Mesenchymal stem cell (in vitro differentiated cells and primary cell): ENCODE results near the gene B3GAT2.

ENCODE experiments used
- DNase-seq: peaks from one replicate; pipeline ENCODE4 v3.0.0-alpha.2; 2013
- H2AFZ ChIP-seq: one replicate; pipeline ENCODE4 v1.6.1; 2013; ENCODE audit warnings: low read depth, mild to moderate bottlenecking, control low read depth, inconsistent platforms, low read length, moderate library complexity
- H2AK5ac ChIP-seq: 2 replicates; pipeline ENCODE4 v1.6.1; 2013; ENCODE audit warnings: low read length, moderate library complexity, mild to moderate bottlenecking, inconsistent platforms; ENCODE audit not compliant: severe bottlenecking
- H2BK120ac ChIP-seq: one replicate; pipeline ENCODE4 v1.6.1; 2013; ENCODE audit warnings: low read depth, mild to moderate bottlenecking, inconsistent platforms, low read length, moderate library complexity
- H2BK12ac ChIP-seq, 2 experiments: one replicate each; pipeline ENCODE4 v1.6.1; 2013; ENCODE audit warnings: inconsistent platforms in 2 of 2, low read length in 2 of 2, mild to moderate bottlenecking in 2 of 2, moderate library complexity in 2 of 2, control low read depth in 1 of 2
- H2BK15ac ChIP-seq: one replicate; pipeline ENCODE4 v1.6.1; 2013; ENCODE audit warnings: mild to moderate bottlenecking, low read depth, inconsistent platforms; ENCODE audit not compliant: poor library complexity, severe bottlenecking
- H2BK5ac ChIP-seq: 2 replicates; pipeline ENCODE4 v1.6.1; 2013; ENCODE audit warnings: low read depth, mild to moderate bottlenecking, low read length, control low read depth, inconsistent platforms; ENCODE audit not compliant: poor library complexity, severe bottlenecking
- H3K14ac ChIP-seq, 2 experiments: one replicate each; pipeline ENCODE4 v1.6.1; 2013; ENCODE audit warnings: inconsistent platforms in 2 of 2, low read length in 2 of 2, control low read depth in 1 of 2, mild to moderate bottlenecking in 1 of 2, moderate library complexity in 1 of 2
- H3K18ac ChIP-seq, 2 experiments: one replicate each; pipeline ENCODE4 v1.6.1; 2013; ENCODE audit warnings: inconsistent platforms in 2 of 2, low read length in 2 of 2, control low read depth in 1 of 2, low read depth in 1 of 2, mild to moderate bottlenecking in 1 of 2
- H3K23ac ChIP-seq, 2 experiments: one replicate each; pipeline ENCODE4 v1.6.1; 2013; ENCODE audit warnings: inconsistent platforms in 2 of 2, low read length in 2 of 2, mild to moderate bottlenecking in 2 of 2, moderate library complexity in 2 of 2, control low read depth in 1 of 2
- H3K27ac ChIP-seq: 2 replicates; pipeline ENCODE4 v1.5.1; 2013; ENCODE audit warnings: mild to moderate bottlenecking, moderate library complexity, low read length, control low read depth, inconsistent platforms; ENCODE audit not compliant: poor library complexity, severe bottlenecking
- H3K27me3 ChIP-seq, 2 experiments: 2 replicates each; pipeline versions ENCODE4 v1.6.1 to v1.7.0; 2013; ENCODE audit warnings: low read length in 2 of 2, mild to moderate bottlenecking in 2 of 2, moderate library complexity in 2 of 2, control low read depth in 1 of 2, inconsistent platforms in 1 of 2; ENCODE audit not compliant: control insufficient read depth in 1 of 2, insufficient read depth in 1 of 2
- H3K36me3 ChIP-seq, 2 experiments: 2 replicates each; pipeline versions ENCODE4 v1.6.1 to v1.7.0; 2013; ENCODE audit warnings: low read length in 2 of 2, control low read depth in 1 of 2, inconsistent platforms in 1 of 2, low read depth in 1 of 2, mild to moderate bottlenecking in 1 of 2; ENCODE audit not compliant: insufficient read depth in 2 of 2, control insufficient read depth in 1 of 2
- H3K4ac ChIP-seq, 2 experiments: one replicate each; pipeline ENCODE4 v1.6.1; 2013; ENCODE audit warnings: inconsistent platforms in 2 of 2, low read length in 2 of 2, mild to moderate bottlenecking in 2 of 2, moderate library complexity in 2 of 2, control low read depth in 1 of 2, low read depth in 1 of 2
- H3K4me1 ChIP-seq: 2 replicates; pipeline ENCODE4 v1.6.1; 2013; ENCODE audit warnings: low read depth, low read length, control low read depth; ENCODE audit not compliant: control insufficient read depth, insufficient read depth
- H3K4me2 ChIP-seq: 2 replicates; pipeline ENCODE4 v1.6.1; 2013; ENCODE audit warnings: low read length, mild to moderate bottlenecking, inconsistent platforms; ENCODE audit not compliant: poor library complexity, severe bottlenecking
- H3K4me3 ChIP-seq, 2 experiments: 2 replicates each; pipeline versions ENCODE4 v1.5.1 to v1.7.0; 2013; ENCODE audit warnings: low read length in 2 of 2, mild to moderate bottlenecking in 2 of 2, control low read depth in 1 of 2, low read depth in 1 of 2; ENCODE audit not compliant: insufficient read depth in 1 of 2
- H3K79me1 ChIP-seq: replicated peaks from 2 replicates; pipeline ENCODE4 v1.6.1; 2013; ENCODE audit warnings: mild to moderate bottlenecking, control low read depth, low read length, inconsistent platforms; ENCODE audit not compliant: poor library complexity, severe bottlenecking
- H3K9ac ChIP-seq: 2 replicates; pipeline ENCODE4 v1.7.0; 2013; ENCODE audit warnings: mild to moderate bottlenecking, low read length, moderate library complexity
- H3K9me3 ChIP-seq: 2 replicates; pipeline ENCODE4 v1.7.0; 2013; ENCODE audit warnings: mild to moderate bottlenecking, low read length; ENCODE audit not compliant: control insufficient read depth
- H4K8ac ChIP-seq: one replicate; pipeline ENCODE4 v1.6.1; 2013; ENCODE audit warnings: inconsistent platforms, mild to moderate bottlenecking, low read length, moderate library complexity
- H4K91ac ChIP-seq: one replicate; pipeline ENCODE4 v1.6.1; 2013; ENCODE audit warnings: mild to moderate bottlenecking, low read length, inconsistent platforms
- WGBS: methylation state at CpG from one replicate; pipeline ENCODE4 v1.1.7; 2013; ENCODE audit warnings: mixed read lengths; 5-methylcytosine and 5-hydroxymethylcytosine counted together

The B3GAT2 gene

DNA sequence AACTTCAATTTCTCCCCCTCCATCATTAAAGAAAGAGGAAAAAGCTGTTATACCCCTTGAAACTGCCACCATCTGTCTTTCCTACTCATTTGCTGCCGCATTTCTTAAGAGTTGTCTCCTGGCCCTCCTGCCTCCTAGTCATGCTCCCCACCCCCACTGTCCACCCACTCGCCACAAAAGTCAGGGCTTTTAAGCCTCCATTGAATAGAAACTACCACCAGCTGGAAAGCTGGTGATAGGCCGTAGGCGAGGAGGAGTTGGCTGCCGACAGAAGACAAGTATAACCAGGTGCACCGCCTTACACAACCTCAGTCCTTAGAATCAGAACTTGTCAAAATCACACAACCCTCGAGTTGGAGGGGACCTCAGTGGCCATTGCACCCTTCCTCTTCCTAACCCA, 67.6 kb downstream of the B3GAT2 start:
- H4K91ac ChIP-seq = no peak overlapping the region
- H3K4ac ChIP-seq = no peak overlapping the region
- no peak overlapping the region for H3K27ac ChIP-seq
- H3K9ac ChIP-seq = no peak overlapping the region
- H2BK12ac ChIP-seq = no peak overlapping the region
- no peak overlapping the region for H3K4me3 ChIP-seq
- H3K23ac ChIP-seq = no peak overlapping the region
- no peaks in the 10 kb centered on the region for H3K4me1 ChIP-seq
- H2AK5ac ChIP-seq = no peak overlapping the region
- no peak overlapping the region for H3K4me2 ChIP-seq
- no peak overlapping the region for H3K14ac ChIP-seq
- no peak overlapping the region for H2BK120ac ChIP-seq
- no peaks in the 10 kb centered on the region for H3K9me3 ChIP-seq
- H3K27me3 ChIP-seq = peaks cover 21 to 34% of the 10 kb centered on the region in 2 experiments
- no peaks in the 10 kb centered on the region for H3K79me1 ChIP-seq
- no peak overlapping the region for H4K8ac ChIP-seq
- H2BK15ac ChIP-seq = no peak overlapping the region
- H3K36me3 ChIP-seq = no peaks in the 10 kb centered on the region
- H2BK5ac ChIP-seq = no peak overlapping the region
- H3K18ac ChIP-seq = no peak overlapping the region
- DNase-seq = no peak
- no peak overlapping the region for H2AFZ ChIP-seq
- 87% methylated on average over 7 of the region's 7 CpGs for WGBS

DNA sequence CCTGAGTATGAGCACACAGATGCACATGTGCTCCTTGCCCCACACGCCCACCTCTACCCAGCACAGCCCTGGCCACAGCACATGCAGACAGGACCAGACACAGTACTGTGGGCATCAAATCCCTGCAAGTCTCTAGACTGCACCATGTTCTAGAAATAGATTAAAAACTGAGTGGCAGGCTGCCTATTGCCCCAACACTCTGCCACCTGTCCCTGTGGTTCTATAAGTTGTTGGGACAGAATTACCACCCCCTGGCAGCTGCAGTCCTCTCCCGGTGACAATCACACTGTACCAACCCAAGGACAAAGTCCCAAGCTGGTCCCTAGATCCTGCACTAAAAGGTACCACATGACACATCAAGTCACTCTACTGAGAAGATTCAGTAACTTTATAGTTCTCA, 70.2 kb downstream of the B3GAT2 start:
- H2AFZ ChIP-seq = no peak overlapping the region
- H3K79me1 ChIP-seq = no peaks in the 10 kb centered on the region
- H2AK5ac ChIP-seq = no peak overlapping the region
- H3K9ac ChIP-seq = no peak overlapping the region
- H3K36me3 ChIP-seq = no peaks in the 10 kb centered on the region
- no peak for DNase-seq
- no peak overlapping the region for H4K8ac ChIP-seq
- H3K4me2 ChIP-seq = no peak overlapping the region
- no peaks in the 10 kb centered on the region for H3K4me1 ChIP-seq
- no peak overlapping the region for H2BK15ac ChIP-seq
- H2BK5ac ChIP-seq = no peak overlapping the region
- H3K9me3 ChIP-seq = no peaks in the 10 kb centered on the region
- no peak overlapping the region for H3K18ac ChIP-seq
- WGBS = 95% methylated on average over 2 of the region's 2 CpGs
- H3K27me3 ChIP-seq = peaks cover 15 to 23% of the 10 kb centered on the region in 2 experiments
- H3K4me3 ChIP-seq = no peak overlapping the region
- no peak overlapping the region for H3K23ac ChIP-seq
- H2BK120ac ChIP-seq = no peak overlapping the region
- H4K91ac ChIP-seq = no peak overlapping the region
- H3K14ac ChIP-seq = no peak overlapping the region
- H3K27ac ChIP-seq = no peak overlapping the region
- H3K4ac ChIP-seq = no peak overlapping the region
- no peak overlapping the region for H2BK12ac ChIP-seq

DNA sequence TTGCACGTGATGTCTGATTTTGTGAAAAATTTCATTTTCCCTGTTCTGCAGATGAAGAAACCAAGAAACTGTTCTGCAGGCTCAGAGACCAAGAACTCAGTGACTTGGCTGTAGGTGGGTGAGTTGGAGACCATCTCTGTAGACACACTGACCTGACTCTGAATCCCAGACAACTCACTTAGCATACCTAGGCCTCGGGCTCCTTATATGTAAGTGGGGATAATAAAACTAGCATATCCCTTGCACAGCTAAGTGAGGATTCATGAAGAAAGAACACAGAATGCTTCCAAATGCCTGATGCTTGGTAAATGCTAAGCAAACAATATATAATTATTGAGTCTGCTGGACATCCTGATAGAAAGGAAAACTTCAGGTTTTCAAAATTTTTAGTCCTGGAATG, 70.8 kb downstream of the B3GAT2 start:
- H3K27ac ChIP-seq = no peak overlapping the region
- no peak overlapping the region for H2AFZ ChIP-seq
- DNase-seq = no peak
- no peak overlapping the region for H3K4me2 ChIP-seq
- no peak overlapping the region for H4K91ac ChIP-seq
- H3K79me1 ChIP-seq = no peaks in the 10 kb centered on the region
- no peak overlapping the region for H3K23ac ChIP-seq
- H2AK5ac ChIP-seq = no peak overlapping the region
- H3K9me3 ChIP-seq = no peaks in the 10 kb centered on the region
- H3K4me1 ChIP-seq = no peaks in the 10 kb centered on the region
- no peak overlapping the region for H2BK15ac ChIP-seq
- H3K27me3 ChIP-seq = peaks cover 20 to 29% of the 10 kb centered on the region in 2 experiments
- H2BK5ac ChIP-seq = no peak overlapping the region
- no peak overlapping the region for H3K4ac ChIP-seq
- no peak overlapping the region for H3K18ac ChIP-seq
- H3K14ac ChIP-seq = no peak overlapping the region
- H3K9ac ChIP-seq = no peak overlapping the region
- no peak overlapping the region for H3K4me3 ChIP-seq
- no peak overlapping the region for H2BK12ac ChIP-seq
- no peak overlapping the region for H2BK120ac ChIP-seq
- 95% methylated on average over 1 of the region's 2 CpGs for WGBS
- H4K8ac ChIP-seq = no peak overlapping the region
- no peaks in the 10 kb centered on the region for H3K36me3 ChIP-seq

DNA sequence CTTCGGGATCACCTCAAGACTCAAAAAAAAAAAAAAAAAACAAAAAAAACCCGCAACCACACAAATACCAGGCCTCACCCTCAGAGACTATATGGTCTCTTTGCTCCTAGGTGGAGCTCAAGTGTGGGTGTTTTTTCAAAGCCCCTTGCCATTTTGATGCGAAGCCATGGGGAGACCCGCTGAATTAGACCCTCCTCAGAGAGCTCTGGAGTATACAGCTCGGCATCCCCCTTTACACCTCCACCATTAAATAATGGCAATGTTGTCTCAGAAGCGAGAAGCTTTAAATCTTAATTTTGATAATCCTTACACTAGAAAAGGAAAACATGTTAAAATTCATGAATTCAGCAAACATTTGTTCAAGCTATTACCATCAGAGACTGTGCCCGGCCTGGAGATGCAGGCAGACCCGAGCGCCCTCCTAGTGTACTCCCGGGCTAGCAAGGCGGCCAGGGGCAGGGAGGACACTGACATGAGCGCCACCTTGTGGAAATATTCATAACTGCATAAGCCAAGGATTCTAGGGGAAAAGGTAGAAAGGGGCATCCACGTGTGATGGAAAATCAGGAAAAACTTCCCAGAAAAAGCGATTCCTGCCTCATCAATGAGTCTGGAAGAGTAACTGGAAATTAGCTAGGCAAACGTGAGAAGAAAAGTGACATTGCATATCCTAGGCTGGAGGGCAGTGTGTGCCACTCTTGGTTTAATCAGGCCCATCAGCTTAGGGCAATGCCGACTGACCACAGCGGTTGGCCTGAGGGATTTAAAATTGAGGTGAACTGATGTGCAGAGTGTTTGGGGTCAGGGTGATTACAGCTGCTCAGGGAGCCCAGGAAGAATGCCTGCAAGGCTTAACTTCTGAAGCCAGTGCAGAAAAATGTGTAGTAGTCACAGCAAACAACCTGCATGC, 72.5 kb downstream of the B3GAT2 start:
- Histone ChIP-seq H3K36me3 (no peaks in the 10 kb centered on the region), H3K79me1 (no peaks in the 10 kb centered on the region), H2BK120ac (no peak overlapping the region), H4K8ac (no peak overlapping the region), H4K91ac (no peak overlapping the region), H3K18ac (no peak overlapping the region), H3K9me3 (no peaks in the 10 kb centered on the region), H3K27me3 (peaks cover 22 to 24% of the 10 kb centered on the region in 2 experiments), H3K4ac (no peak overlapping the region), H3K4me2 (no peak overlapping the region), H3K4me3 (no peak overlapping the region), H3K27ac (no peak overlapping the region), H2AK5ac (no peak overlapping the region), H2AFZ (no peak overlapping the region), H3K9ac (no peak overlapping the region), H3K4me1 (no peaks in the 10 kb centered on the region), H3K14ac (no peak overlapping the region), H2BK12ac (no peak overlapping the region), H2BK5ac (no peak overlapping the region), H2BK15ac (no peak overlapping the region), H3K23ac (no peak overlapping the region)
- peak; percentile 54 for DNase-seq
- 37% methylated on average over 15 of the region's 17 CpGs for WGBS
